Stimulated activated CD8-positive, alpha-beta memory T cell treated with anti-CD3 and anti-CD28 coated beads, Interleukin-15, amount 100 ng/mL, for 4 hours (primary cell): Measurements from ENCODE around the gene RASA4B.
A peak's percentile ranks its signal among the peaks of the same experiment; 100 is the strongest.
"Not testable (repeated sequence)": the region's sequence is repeated elsewhere in the genome, so short reads cannot be mapped to it uniquely, and the experiment has no call there.

Source experiments
- DNase-seq, 2 donors: peaks; one replicate each; pipeline ENCODE4 v3.0.0-alpha.2; 2020; ENCODE audit warnings: low read depth in 2 of 2

RASA4B gene

GRCh38 chr7:102511860-102512522 is 5.6 kb downstream of the RASA4B start:
- not testable (repeated sequence) for DNase-seq

GRCh38 chr7:102510575-102510974 is 7.0 kb downstream of the RASA4B start:
- not testable (repeated sequence) for DNase-seq

- not testable (repeated sequence) for DNase-seq
Observed at GRCh38 chr7:102507410-102508088, 10.0 kb downstream of the RASA4B start.

- not testable (repeated sequence) for DNase-seq
Observed at GRCh38 chr7:102505298-102506185, 12.0 kb downstream of the RASA4B start.

- DNase-seq, result not testable (repeated sequence)
Observed at GRCh38 chr7:102503141-102503540, 14.4 kb downstream of the RASA4B start.

- not testable (repeated sequence) for DNase-seq
Observed at GRCh38 chr7:102498321-102498720, 19.3 kb downstream of the RASA4B start.

- DNase-seq, result not testable (repeated sequence)
Observed at GRCh38 chr7:102497308-102497707, 20.3 kb downstream of the RASA4B start.

- DNase-seq, result not testable (repeated sequence)
Observed at GRCh38 chr7:102496861-102497260, 20.7 kb downstream of the RASA4B start.

GRCh38 chr7:102494473-102495149 is 23.0 kb downstream of the RASA4B start:
- DNase-seq, result not testable (repeated sequence)

GRCh38 chr7:102494026-102494425 is 23.6 kb downstream of the RASA4B start:
- not testable (repeated sequence) for DNase-seq

GRCh38 chr7:102493220-102493935 is 24.2 kb downstream of the RASA4B start:
- not testable (repeated sequence) for DNase-seq

GRCh38 chr7:102490529-102491075 is 27.0 kb downstream of the RASA4B start:
- DNase-seq, result not testable (repeated sequence)

GRCh38 chr7:102484317-102484716 is 33.3 kb downstream of the RASA4B start:
- DNase-seq, result not testable (repeated sequence)

- DNase-seq, result not testable (repeated sequence)
Observed at GRCh38 chr7:102481962-102482361, 35.6 kb downstream of the RASA4B start.

- not testable (repeated sequence) for DNase-seq
Observed at GRCh38 chr7:102479982-102480637, 37.5 kb downstream of the RASA4B start.

- DNase-seq, result not testable (repeated sequence)
Observed at GRCh38 chr7:102479209-102479584, 38.4 kb downstream of the RASA4B start.

GRCh38 chr7:102478314-102479208 is 39.0 kb downstream of the RASA4B start, which contains the start of gene POLR2J:
Gene POLR2J, minus strand, starts transcription at chr7:102478922. Its CDS starts 62 bp downstream, at chr7:102478860.
- DNase-seq, result peak; percentile 79 to 99

GRCh38 chr7:102474736-102475435 is 42.7 kb downstream of the RASA4B start:
- not testable (repeated sequence) for DNase-seq
